ENCODE measurements around the gene DAP.
A peak's percentile ranks its signal among the peaks of the same experiment; 100 is the strongest.
"Not testable (repeated sequence)": the region's sequence is repeated elsewhere in the genome, so short reads cannot be mapped to it uniquely, and the experiment has no call there.

DAP gene

GRCh38 chr5:10653043-10653442 lies 108.0 kb downstream of the DAP start:
- DNase-seq (ENCODE audit: low spot score), result peak; percentile 50

GRCh38 chr5:10652606-10653005 lies 108.4 kb downstream of the DAP start:
- DNase-seq (ENCODE audit: low spot score), result no peak

GRCh38 chr5:10652151-10652550 lies 108.9 kb downstream of the DAP start:
- DNase-seq (ENCODE audit: low spot score), result no peak

- no peak for DNase-seq (ENCODE audit: low spot score)
These were observed 111.2 kb downstream of the DAP start for GRCh38 chr5:10649666-10650380.

- DNase-seq (ENCODE audit: low spot score), result no peak
These were observed 112.0 kb downstream of the DAP start for GRCh38 chr5:10648806-10649665.

- no peak for DNase-seq (ENCODE audit: low spot score)
These were observed 113.4 kb downstream of the DAP start for GRCh38 chr5:10647640-10648039.

- DNase-seq (ENCODE audit: low spot score), result no peak
These were observed 115.4 kb downstream of the DAP start for GRCh38 chr5:10645671-10646070.

- no peak for DNase-seq (ENCODE audit: low spot score)
These were observed 115.9 kb downstream of the DAP start for GRCh38 chr5:10645146-10645545.

- DNase-seq (ENCODE audit: low spot score), result no peak
These were observed 116.8 kb downstream of the DAP start for GRCh38 chr5:10644192-10644591.

GRCh38 chr5:10642367-10642766 lies 118.7 kb downstream of the DAP start:
- no peak for DNase-seq (ENCODE audit: low spot score)

GRCh38 chr5:10639846-10640368 lies 121.1 kb downstream of the DAP start:
- DNase-seq (ENCODE audit: low spot score), result no peak

- not testable (repeated sequence) for DNase-seq (ENCODE audit: low spot score)
These were observed 122.3 kb downstream of the DAP start for GRCh38 chr5:10638723-10639122.

GRCh38 chr5:10637944-10638343 lies 123.1 kb downstream of the DAP start:
- DNase-seq (ENCODE audit: low spot score), result no peak

GRCh38 chr5:10636363-10637142 lies 124.5 kb downstream of the DAP start:
- no peak for DNase-seq (ENCODE audit: low spot score)

- no peak for DNase-seq (ENCODE audit: low spot score)
These were observed 125.1 kb downstream of the DAP start for GRCh38 chr5:10635867-10636350.

GRCh38 chr5:10635257-10635866 lies 125.7 kb downstream of the DAP start:
- DNase-seq (ENCODE audit: low spot score), result peak; percentile 52

GRCh38 chr5:10634562-10634961 lies 126.5 kb downstream of the DAP start:
- DNase-seq (ENCODE audit: low spot score), result no peak

- no peak for DNase-seq (ENCODE audit: low spot score)
These were observed 127.0 kb downstream of the DAP start for GRCh38 chr5:10634050-10634449.

- no peak for DNase-seq (ENCODE audit: low spot score)
These were observed 127.6 kb downstream of the DAP start for GRCh38 chr5:10633271-10634049.

GRCh38 chr5:10632110-10632761 lies 128.8 kb downstream of the DAP start:
- peak; percentile 25 for DNase-seq (ENCODE audit: low spot score)
